ENCODE measurements around the gene FAM120A. TPM values are rescaled to one million over a fixed set of nuclear protein-coding genes. Genes with fewer than 3 reads are reported as not detected.
A peak's percentile ranks its signal among the peaks of the same experiment; 100 is the strongest.

FAM120A gene
- total and polyA plus RNA-seq, 2 of the 13 experiments (the other 11 are each of a cell fraction or from before 2014, with no cell fraction given), result 41.3 to 44.4 TPM

DNA sequence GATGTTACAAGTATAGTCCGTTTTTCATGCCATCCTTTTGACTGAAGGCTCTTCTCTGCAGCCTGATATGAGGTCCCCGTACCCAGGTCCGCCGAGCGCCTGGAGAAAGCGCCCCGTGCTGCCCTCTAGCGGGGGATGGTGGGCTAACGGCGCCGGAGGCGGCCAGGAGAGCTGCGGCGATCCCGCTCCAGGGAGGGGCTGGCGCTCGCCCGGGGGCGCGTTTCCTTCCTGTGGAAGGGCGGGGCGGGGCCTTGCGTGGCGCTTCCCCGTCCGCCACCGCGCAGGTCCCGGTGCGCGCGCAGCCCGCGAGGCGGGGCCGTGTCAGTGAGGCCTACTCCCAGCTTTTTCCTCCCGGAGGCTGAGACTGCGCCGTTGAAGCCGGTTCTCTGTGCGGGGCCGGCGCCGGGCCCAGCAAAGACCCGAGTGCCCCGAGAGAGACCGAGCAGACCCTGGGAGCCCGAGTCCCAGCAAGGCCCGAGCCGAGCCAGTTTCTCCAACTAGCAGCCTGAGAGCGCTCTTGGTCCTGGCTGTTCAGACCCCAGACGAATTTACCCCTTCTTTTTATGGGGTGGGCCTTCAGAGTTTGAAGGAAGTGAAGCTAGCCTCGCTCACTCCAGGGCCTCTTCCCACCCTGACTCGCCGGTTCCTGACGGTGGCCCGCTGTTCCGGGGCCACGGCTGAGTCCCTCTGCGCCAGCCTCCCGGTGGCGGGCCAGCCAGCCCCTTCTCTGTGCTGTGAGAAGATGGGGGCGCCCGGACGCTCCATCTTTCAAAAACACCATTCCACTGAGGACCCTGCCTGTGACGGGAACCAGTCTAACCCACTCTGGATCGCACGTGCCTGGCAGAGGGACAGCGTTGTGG lies 115.2 kb downstream of the FAM120A start (continued):
- TF ChIP-seq, protein P1, sequence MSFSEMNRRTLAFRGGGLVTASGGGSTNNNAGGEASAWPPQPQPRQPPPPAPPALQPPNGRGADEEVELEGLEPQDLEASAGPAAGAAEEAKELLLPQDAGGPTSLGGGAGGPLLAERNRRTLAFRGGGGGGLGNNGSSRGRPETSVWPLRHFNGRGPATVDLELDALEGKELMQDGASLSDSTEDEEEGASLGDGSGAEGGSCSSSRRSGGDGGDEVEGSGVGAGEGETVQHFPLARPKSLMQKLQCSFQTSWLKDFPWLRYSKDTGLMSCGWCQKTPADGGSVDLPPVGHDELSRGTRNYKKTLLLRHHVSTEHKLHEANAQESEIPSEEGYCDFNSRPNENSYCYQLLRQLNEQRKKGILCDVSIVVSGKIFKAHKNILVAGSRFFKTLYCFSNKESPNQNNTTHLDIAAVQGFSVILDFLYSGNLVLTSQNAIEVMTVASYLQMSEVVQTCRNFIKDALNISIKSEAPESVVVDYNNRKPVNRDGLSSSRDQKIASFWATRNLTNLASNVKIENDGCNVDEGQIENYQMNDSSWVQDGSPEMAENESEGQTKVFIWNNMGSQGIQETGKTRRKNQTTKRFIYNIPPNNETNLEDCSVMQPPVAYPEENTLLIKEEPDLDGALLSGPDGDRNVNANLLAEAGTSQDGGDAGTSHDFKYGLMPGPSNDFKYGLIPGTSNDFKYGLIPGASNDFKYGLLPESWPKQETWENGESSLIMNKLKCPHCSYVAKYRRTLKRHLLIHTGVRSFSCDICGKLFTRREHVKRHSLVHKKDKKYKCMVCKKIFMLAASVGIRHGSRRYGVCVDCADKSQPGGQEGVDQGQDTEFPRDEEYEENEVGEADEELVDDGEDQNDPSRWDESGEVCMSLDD (CRISPR knock-in tag; IDR thresholded peaks at IDR 0.05; ENCODE audit: borderline replicate concordance), result no peak
- peak; percentile 62; the same call in 1 of the 2 replicates for TF ChIP-seq ZNF331 (CRISPR knock-in tag; IDR thresholded peaks at IDR 0.05)
- TF ChIP-seq, protein P2, sequence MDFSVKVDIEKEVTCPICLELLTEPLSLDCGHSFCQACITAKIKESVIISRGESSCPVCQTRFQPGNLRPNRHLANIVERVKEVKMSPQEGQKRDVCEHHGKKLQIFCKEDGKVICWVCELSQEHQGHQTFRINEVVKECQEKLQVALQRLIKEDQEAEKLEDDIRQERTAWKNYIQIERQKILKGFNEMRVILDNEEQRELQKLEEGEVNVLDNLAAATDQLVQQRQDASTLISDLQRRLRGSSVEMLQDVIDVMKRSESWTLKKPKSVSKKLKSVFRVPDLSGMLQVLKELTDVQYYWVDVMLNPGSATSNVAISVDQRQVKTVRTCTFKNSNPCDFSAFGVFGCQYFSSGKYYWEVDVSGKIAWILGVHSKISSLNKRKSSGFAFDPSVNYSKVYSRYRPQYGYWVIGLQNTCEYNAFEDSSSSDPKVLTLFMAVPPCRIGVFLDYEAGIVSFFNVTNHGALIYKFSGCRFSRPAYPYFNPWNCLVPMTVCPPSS (IDR thresholded peaks at IDR 0.05), result no peak
- TF ChIP-seq HES4 (CRISPR knock-in tag; IDR thresholded peaks at IDR 0.05; ENCODE audit: borderline replicate concordance), result peak; percentile 81; the same call in 1 of the 2 replicates
- no peak for TF ChIP-seq ZNF543 (CRISPR knock-in tag; IDR thresholded peaks at IDR 0.05)
- no peak for TF ChIP-seq CHCHD3 (CRISPR knock-in tag; IDR thresholded peaks at IDR 0.05)
- TF ChIP-seq MAFK (conservative IDR thresholded peaks at IDR 0.05 in 1 of 2, IDR thresholded peaks at IDR 0.05 in 1 of 2; ENCODE audit: low read length in 2 of 2), result no peak
- no peak for TF ChIP-seq SRF (IDR thresholded peaks at IDR 0.05; ENCODE audit: low read depth, low read length)
- TF ChIP-seq GATAD1 (CRISPR knock-in tag; IDR thresholded peaks at IDR 0.05), result peak; percentile 74; the same call in 1 of the 2 replicates
- TF ChIP-seq ELF1 (CRISPR knock-in tag; IDR thresholded peaks at IDR 0.05), result peak; percentile 41
- TF ChIP-seq PHB2 (IDR thresholded peaks at IDR 0.05; ENCODE audit: partially characterized antibody), result no peak
- TF ChIP-seq, protein P3, sequence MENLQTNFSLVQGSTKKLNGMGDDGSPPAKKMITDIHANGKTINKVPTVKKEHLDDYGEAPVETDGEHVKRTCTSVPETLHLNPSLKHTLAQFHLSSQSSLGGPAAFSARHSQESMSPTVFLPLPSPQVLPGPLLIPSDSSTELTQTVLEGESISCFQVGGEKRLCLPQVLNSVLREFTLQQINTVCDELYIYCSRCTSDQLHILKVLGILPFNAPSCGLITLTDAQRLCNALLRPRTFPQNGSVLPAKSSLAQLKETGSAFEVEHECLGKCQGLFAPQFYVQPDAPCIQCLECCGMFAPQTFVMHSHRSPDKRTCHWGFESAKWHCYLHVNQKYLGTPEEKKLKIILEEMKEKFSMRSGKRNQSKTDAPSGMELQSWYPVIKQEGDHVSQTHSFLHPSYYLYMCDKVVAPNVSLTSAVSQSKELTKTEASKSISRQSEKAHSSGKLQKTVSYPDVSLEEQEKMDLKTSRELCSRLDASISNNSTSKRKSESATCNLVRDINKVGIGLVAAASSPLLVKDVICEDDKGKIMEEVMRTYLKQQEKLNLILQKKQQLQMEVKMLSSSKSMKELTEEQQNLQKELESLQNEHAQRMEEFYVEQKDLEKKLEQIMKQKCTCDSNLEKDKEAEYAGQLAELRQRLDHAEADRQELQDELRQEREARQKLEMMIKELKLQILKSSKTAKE (CRISPR knock-in tag; IDR thresholded peaks at IDR 0.05; ENCODE audit: borderline replicate concordance), result no peak
- TF ChIP-seq, protein P4, sequence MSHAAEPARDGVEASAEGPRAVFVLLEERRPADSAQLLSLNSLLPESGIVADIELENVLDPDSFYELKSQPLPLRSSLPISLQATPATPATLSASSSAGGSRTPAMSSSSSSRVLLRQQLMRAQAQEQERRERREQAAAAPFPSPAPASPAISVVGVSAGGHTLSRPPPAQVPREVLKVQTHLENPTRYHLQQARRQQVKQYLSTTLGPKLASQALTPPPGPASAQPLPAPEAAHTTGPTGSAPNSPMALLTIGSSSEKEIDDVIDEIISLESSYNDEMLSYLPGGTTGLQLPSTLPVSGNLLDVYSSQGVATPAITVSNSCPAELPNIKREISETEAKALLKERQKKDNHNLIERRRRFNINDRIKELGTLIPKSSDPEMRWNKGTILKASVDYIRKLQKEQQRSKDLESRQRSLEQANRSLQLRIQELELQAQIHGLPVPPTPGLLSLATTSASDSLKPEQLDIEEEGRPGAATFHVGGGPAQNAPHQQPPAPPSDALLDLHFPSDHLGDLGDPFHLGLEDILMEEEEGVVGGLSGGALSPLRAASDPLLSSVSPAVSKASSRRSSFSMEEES (CRISPR knock-in tag; IDR thresholded peaks at IDR 0.05), result 0 out of 2 replicates have a peak, but pooled peaks have one; percentile 17
- TF ChIP-seq ZBTB42 (CRISPR knock-in tag; IDR thresholded peaks at IDR 0.05), result peak; percentile 80; the same call in 1 of the 2 replicates
- TF ChIP-seq, protein P5, sequence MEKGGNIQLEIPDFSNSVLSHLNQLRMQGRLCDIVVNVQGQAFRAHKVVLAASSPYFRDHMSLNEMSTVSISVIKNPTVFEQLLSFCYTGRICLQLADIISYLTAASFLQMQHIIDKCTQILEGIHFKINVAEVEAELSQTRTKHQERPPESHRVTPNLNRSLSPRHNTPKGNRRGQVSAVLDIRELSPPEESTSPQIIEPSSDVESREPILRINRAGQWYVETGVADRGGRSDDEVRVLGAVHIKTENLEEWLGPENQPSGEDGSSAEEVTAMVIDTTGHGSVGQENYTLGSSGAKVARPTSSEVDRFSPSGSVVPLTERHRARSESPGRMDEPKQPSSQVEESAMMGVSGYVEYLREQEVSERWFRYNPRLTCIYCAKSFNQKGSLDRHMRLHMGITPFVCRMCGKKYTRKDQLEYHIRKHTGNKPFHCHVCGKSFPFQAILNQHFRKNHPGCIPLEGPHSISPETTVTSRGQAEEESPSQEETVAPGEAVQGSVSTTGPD (CRISPR knock-in tag; IDR thresholded peaks at IDR 0.05), result no peak
- no peak for TF ChIP-seq PAWR (CRISPR knock-in tag; IDR thresholded peaks at IDR 0.05; ENCODE audit: borderline replicate concordance)
- TF ChIP-seq HNRNPUL1 (IDR thresholded peaks at IDR 0.05; ENCODE audit: low read depth, low read length), result no peak
- TF ChIP-seq ZFP90 (CRISPR knock-in tag; IDR thresholded peaks at IDR 0.05; ENCODE audit: borderline replicate concordance), result peak; percentile 92
- no peak for TF ChIP-seq RXRA (CRISPR knock-in tag; IDR thresholded peaks at IDR 0.05)
- no peak for TF ChIP-seq RARG (CRISPR knock-in tag; IDR thresholded peaks at IDR 0.05; ENCODE audit: low read depth)

All from HepG2 (cell line).